Activated T-helper 2 cell treated with anti-CD3 and anti-CD28 coated beads, Interferon-gamma antibody, Interleukin-2, Interleukin-4, amounts not matched to agents 10 μg/mL and 5 μg/mL and 100 μg/mL, durations not matched to agents 14 hours and 24 hours and 36 hours (primary cell): Measurements from ENCODE around the gene RARB. TPM values are rescaled to one million over a fixed set of nuclear protein-coding genes. Genes with fewer than 3 reads are reported as not detected.

ENCODE experiments used
- DNase-seq: peaks from one replicate; pipeline ENCODE4 v3.0.0; 2021; ENCODE audit warnings: low spot score
- H3K27ac Mint-ChIP-seq: one replicate; pipeline ENCODE4 v1.8.0; 2021; ENCODE audit warnings: mixed read lengths
- H3K27me3 Mint-ChIP-seq: one replicate; pipeline ENCODE4 v1.8.0; 2021; ENCODE audit warnings: low read depth, mixed read lengths
- H3K36me3 Mint-ChIP-seq: one replicate; pipeline ENCODE4 v1.8.0; 2021; ENCODE audit warnings: low read depth, mixed read lengths
- H3K4me1 Mint-ChIP-seq: one replicate; pipeline ENCODE4 v1.8.0; 2021; ENCODE audit warnings: low read depth, mixed read lengths
- H3K4me3 Mint-ChIP-seq: one replicate; pipeline ENCODE4 v1.8.0; 2021; ENCODE audit warnings: low read depth, mild to moderate bottlenecking, moderate library complexity, mixed read lengths
- H3K9me3 Mint-ChIP-seq: one replicate; pipeline ENCODE4 v1.8.0; 2021; ENCODE audit warnings: mixed read lengths
- intact Hi-C: fragments of 100-400 bp; cut with micrococcal nuclease; formaldehyde crosslinking; loops from one replicate; pipeline ENCODE4 v1.15.1; 2023
- total RNA-seq: library from RNA; stranded (reverse); gene quantifications from 2 replicates; pipeline ENCODE4 v1.2.3, GENCODE V29; 2022

Gene RARB
- total RNA-seq, 1 donor from 2014 or later, result not detected

DNA sequence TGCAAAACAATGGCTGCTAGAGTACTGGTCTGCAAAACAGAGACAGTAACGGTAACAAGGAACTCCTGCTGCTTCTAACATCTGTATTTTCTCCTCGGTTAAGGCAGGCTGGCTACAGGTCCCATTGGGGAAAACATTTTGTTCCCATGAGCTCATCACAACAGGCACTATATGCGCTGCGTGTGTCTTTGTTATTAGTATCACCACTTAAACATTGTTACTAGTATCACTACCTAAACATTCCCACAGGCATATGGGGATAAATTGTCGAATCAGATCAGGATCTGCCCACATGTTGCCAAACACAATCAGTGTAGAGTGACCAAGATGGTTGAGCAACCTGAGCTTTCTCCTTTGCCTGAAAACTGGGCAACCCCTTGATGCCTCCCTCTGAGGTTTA lies 159.5 kb downstream of the RARB start:
- Mint-ChIP-seq H3K27me3 (no peaks in the 10 kb centered on the region), H3K4me1 (no peaks in the 10 kb centered on the region), H3K36me3 (no peaks in the 10 kb centered on the region), H3K4me3 (no peak overlapping the region), H3K9me3 (no peaks in the 10 kb centered on the region), H3K27ac (no peak overlapping the region)
- DNase-seq, result no peak
- intact Hi-C loops, result no loop called here

DNA sequence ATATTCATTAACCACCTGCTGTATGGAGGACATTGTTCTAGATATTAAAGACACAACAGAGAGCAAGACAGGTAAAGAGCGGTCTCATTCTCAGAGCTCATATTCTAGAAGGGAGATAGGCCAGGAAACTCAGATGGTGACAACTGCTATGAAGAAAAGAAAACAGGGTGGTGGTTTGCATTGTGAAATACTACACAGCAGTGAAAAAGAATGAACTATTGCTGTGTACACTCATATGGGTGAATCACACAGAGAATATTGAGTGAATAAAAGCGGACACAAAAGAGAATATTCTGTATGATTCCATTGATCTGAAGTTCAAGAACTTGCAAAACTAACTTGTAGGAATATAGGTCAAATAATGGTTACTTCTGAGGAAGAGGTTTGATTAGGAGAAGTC lies 159.9 kb downstream of the RARB start:
- Mint-ChIP-seq H3K4me1 (no peaks in the 10 kb centered on the region), H3K27me3 (no peaks in the 10 kb centered on the region), H3K4me3 (no peak overlapping the region), H3K9me3 (no peaks in the 10 kb centered on the region), H3K36me3 (no peaks in the 10 kb centered on the region), H3K27ac (no peak overlapping the region)
- no peak for DNase-seq
- intact Hi-C loops, result no loop called here

DNA sequence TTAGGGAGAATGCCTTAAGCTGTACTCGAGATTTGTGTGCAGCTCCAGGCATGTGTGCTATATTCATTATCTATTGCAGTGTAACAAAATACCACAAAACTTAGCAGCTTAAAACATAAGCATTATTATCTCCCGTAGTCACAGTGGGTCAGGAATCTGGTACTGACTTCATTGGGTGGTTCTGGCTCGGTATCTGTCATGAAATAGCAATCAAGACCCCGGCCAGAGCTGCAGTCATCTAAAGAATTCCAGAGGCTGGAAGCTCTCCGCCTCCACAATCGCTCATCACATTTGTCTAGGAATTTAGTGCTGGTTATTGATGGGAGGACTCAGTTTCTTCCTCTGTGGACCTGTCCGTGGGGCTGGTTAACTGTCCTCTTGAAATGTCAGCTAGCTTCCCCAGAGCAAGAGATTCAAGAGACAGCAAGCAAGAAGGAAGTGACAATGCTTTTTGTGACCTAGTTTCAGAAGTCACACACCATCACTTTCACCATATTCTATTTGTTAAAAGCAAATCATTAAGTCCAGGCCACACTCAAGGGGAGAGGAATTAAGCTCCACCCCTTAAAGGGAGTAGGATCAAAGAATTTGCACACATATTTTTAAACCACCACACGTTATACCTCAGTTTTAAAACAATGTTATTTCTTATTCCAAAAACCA lies 160.5 kb downstream of the RARB start:
- no peaks in the 10 kb centered on the region for H3K36me3 Mint-ChIP-seq
- no peak for DNase-seq
- H3K27me3 Mint-ChIP-seq, result no peaks in the 10 kb centered on the region
- H3K27ac Mint-ChIP-seq, result no peak overlapping the region
- no peaks in the 10 kb centered on the region for H3K9me3 Mint-ChIP-seq
- no peaks in the 10 kb centered on the region for H3K4me1 Mint-ChIP-seq
- H3K4me3 Mint-ChIP-seq, result no peak overlapping the region
- intact Hi-C loops, result no loop called here

DNA sequence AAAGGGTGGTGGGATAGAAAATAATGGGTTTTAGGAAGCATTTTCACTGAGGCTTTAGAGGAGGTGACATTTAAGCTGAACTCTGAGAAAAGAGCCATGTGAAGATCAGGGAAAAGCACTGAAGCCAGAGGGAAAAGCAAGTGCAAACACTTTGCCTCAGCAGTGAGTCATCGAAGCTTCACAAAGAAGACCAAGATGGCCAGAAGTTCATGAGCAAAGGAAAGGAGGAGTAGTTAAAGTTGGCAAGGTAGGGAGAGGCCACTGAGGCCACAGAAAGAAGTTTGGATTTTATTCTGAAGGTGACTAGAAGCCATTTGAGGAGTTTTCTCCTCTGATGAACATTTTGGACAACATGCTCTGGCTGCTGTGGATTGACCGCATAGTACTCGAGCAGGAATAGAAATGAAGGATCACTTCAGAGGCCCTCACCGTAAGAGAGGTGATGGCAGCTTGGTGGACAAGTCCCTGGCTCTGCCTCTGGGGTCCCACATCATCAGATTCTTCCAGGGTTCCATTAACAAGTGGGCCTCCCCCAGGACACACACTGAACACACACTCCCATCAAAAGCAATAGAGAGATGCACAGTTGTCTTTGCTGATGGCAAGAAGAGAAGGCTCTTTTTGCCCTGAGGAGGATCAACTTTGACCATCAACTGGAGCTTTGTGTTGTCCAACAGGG lies 161.2 kb downstream of the RARB start:
- Mint-ChIP-seq H3K27me3 (no peaks in the 10 kb centered on the region), H3K9me3 (no peaks in the 10 kb centered on the region), H3K27ac (no peak overlapping the region), H3K36me3 (no peaks in the 10 kb centered on the region), H3K4me1 (no peaks in the 10 kb centered on the region), H3K4me3 (no peak overlapping the region)
- intact Hi-C loops, result no loop called here
- DNase-seq, result no peak

DNA sequence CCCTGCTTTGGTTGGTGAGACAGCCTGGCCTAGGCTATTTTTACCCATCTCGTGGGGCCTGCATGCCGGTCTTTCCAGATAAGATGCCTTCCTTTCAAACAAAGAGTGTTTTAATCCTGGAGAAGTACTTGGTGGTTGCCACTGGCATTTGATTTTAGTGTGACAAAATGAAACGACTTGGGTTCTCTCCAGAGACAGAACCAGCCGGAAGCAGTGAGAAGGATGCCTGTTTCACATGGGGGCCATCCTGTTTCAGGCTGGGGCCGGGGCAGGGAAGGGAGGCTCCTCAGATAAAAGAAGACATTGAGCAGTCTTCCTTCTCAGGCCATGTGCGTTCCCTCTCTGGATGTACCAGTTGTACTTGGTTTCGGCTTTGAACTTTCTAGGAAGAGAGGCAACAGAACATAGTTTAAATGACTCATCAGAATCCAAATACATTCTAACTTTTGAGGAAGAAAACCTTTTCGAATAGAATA lies 161.8 kb downstream of the RARB start:
- Mint-ChIP-seq H3K36me3 (no peaks in the 10 kb centered on the region), H3K9me3 (no peaks in the 10 kb centered on the region), H3K27me3 (no peaks in the 10 kb centered on the region), H3K4me1 (no peaks in the 10 kb centered on the region), H3K27ac (no peak overlapping the region), H3K4me3 (no peak overlapping the region)
- intact Hi-C loops, result loop anchor here (10.0 kb wide), 1 partner anchor 815 kb away; no protein-coding TSS in a partner anchor
- no peak for DNase-seq

DNA sequence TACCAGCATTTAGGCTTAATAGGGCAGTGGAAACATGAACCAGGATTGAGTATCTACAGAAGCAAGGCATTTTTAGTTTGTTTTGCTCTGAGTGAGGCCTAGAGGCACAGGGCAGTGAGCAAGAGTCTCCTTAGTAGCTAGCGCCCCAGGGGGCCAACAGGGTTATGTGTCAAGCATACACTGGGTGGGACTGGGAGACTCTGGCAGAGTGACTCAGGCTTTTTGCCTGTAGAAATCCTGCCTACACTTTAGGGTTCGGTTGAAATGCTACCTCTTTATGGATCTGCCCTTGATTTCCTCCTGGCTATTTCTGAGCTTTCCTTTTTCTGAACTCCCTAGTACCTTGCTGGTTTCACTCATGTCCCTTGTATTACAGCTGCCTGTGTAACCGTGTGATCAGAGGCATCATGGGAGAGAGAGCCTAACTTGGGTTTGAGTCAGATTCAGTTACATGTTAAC lies 164.5 kb downstream of the RARB start:
- H3K27me3 Mint-ChIP-seq, result no peaks in the 10 kb centered on the region
- no peak overlapping the region for H3K27ac Mint-ChIP-seq
- DNase-seq, result no peak
- no peaks in the 10 kb centered on the region for H3K4me1 Mint-ChIP-seq
- H3K4me3 Mint-ChIP-seq, result no peak overlapping the region
- peaks cover 11% of the 10 kb centered on the region for H3K36me3 Mint-ChIP-seq
- intact Hi-C loops, result loop anchor here (10.0 kb wide), 1 partner anchor 818 kb away; no protein-coding TSS in a partner anchor
- no peaks in the 10 kb centered on the region for H3K9me3 Mint-ChIP-seq

DNA sequence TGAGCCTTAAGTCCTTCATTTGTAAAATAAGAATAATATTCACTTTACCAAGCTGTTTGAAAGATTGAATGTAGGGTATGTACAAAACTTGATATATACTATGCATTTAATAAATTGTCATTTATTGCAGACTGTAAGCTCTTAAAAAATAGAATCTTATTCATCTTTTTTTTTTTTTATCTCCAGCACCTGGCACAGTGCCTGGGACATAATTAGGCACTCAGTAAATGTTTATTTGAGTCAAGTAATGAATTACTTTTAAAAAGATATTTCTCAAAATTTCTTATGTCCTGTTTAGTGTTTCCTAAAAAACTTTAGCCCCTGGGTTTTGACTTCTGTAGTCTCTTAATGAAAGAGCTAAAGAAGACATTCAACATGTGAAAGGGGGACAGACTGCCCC lies 164.9 kb downstream of the RARB start:
- no peak for DNase-seq
- intact Hi-C loops, result loop anchor here (10.0 kb wide), 1 partner anchor 818 kb away; no protein-coding TSS in a partner anchor
- no peaks in the 10 kb centered on the region for H3K4me1 Mint-ChIP-seq
- peaks cover 15% of the 10 kb centered on the region for H3K36me3 Mint-ChIP-seq
- H3K4me3 Mint-ChIP-seq, result no peak overlapping the region
- H3K9me3 Mint-ChIP-seq, result no peaks in the 10 kb centered on the region
- no peaks in the 10 kb centered on the region for H3K27me3 Mint-ChIP-seq
- H3K27ac Mint-ChIP-seq, result no peak overlapping the region

DNA sequence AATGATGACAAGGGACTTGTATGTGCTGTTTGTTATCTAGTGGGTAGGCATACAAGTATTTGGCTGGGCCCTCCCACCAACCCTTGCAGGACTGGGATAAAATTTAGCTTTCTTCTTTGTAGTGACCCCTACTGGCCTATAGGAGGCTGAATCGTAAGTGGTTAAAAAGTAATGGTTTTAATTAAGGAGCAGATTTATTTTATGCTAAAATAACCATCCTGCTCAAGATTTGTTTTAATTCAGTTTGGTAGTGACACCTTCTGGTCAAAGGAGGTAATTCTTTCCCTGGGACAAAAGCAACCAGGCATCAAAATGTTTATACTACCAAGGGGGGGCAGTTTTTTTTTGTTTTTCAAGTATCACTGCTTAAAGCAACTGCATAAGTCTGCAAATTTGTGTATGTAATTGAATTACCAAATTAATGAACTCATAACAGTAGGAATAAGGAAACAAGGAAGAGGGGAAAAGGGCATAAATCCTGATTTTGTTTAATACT lies 166.0 kb downstream of the RARB start:
- Mint-ChIP-seq H3K9me3 (no peaks in the 10 kb centered on the region), H3K36me3 (peaks cover 24% of the 10 kb centered on the region), H3K4me1 (no peaks in the 10 kb centered on the region), H3K27me3 (no peaks in the 10 kb centered on the region), H3K4me3 (no peak overlapping the region), H3K27ac (no peak overlapping the region)
- no peak for DNase-seq
- intact Hi-C loops, result loop anchor here (10.0 kb wide), 1 partner anchor 819 kb away; no protein-coding TSS in a partner anchor

DNA sequence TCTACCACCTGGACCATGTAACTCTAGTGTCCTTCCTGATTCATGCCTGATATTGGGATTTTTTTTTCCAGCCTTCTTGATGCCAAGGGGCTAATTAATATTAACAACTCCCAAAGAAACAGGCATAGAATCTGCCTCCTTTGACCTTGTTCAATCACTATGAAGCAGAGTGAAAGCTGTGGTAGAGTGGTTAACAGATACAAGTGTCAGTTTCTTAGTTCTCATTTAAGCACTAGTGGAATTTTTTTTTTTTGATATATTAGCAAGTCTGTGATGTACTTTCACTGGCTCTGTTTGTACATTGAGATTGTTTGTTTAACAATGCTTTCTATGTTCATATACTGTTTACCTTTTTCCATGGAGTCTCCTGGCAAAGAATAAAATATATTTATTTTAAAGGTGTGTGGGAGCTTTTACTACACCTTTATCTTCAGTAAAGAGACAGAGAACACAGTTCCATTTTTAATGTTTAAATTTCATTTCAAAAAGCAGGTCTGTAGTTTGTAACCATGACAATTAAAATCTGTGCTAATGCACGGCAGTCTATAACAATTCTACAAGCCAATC lies 169.6 kb downstream of the RARB start:
- H3K4me3 Mint-ChIP-seq, result no peak overlapping the region
- intact Hi-C loops, result loop anchor here (10.0 kb wide), 1 partner anchor 823 kb away; no protein-coding TSS in a partner anchor
- no peaks in the 10 kb centered on the region for H3K9me3 Mint-ChIP-seq
- H3K27ac Mint-ChIP-seq, result no peak overlapping the region
- DNase-seq, result no peak
- H3K36me3 Mint-ChIP-seq, result peaks cover 47% of the 10 kb centered on the region
- no peaks in the 10 kb centered on the region for H3K27me3 Mint-ChIP-seq
- H3K4me1 Mint-ChIP-seq, result no peaks in the 10 kb centered on the region

DNA sequence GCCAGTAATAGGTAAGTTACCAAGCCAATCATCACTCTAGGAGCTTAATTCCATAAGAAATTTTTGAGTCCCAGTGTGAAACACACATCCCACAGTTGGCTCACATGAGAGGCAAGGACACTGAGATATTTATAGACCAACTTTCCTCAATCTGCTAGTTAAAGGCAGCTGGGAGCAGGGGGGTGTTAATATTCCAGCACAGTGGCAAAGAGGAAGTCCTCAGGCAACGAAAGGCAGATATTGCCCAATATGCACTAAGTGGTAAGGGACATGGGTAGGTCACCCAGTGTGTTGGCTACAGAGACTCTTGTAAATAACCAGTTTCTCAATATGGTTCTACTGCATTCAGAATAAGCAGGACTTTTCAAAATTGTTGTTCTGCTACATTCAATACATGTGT lies 175.6 kb downstream of the RARB start:
- Mint-ChIP-seq H3K27me3 (no peaks in the 10 kb centered on the region), H3K4me1 (peaks cover 7% of the 10 kb centered on the region), H3K36me3 (peaks cover 66% of the 10 kb centered on the region), H3K4me3 (no peak overlapping the region), H3K27ac (no peak overlapping the region), H3K9me3 (no peaks in the 10 kb centered on the region)
- intact Hi-C loops, result no loop called here
- DNase-seq, result no peak

DNA sequence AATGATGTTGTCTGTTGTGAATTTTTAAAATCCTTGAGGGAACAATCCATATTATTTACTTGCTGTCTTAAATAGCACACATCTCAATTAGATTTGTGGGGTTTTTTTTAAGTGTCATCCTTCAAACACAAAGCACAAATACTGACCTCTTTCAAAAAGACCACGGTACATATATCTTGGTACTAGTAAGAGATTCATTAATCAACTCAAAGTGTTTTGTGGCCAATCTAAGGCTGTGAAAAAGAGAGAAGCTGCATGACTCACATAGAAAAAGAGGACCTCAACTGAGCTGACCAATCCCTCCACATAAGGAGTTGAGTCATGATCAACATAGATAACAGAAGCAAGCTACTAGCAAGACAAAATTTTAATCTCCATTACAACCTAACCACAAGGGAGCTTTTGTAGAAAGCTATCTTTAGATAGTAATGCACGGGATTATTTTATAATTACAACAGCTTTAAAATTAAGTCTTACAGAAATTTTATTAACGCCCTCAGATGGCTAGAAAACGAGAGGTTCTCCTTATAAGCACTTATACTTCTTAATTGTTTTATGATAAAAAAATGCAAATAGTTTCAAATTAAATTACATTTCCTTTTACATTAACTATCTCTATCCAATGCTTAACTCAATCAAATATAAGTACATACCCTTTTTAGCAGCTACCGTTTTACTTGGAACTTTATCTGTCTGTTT lies 176.2 kb downstream of the RARB start:
- Mint-ChIP-seq H3K27ac (no peak overlapping the region), H3K36me3 (peaks cover 62% of the 10 kb centered on the region)
- intact Hi-C loops, result no loop called here

DNA sequence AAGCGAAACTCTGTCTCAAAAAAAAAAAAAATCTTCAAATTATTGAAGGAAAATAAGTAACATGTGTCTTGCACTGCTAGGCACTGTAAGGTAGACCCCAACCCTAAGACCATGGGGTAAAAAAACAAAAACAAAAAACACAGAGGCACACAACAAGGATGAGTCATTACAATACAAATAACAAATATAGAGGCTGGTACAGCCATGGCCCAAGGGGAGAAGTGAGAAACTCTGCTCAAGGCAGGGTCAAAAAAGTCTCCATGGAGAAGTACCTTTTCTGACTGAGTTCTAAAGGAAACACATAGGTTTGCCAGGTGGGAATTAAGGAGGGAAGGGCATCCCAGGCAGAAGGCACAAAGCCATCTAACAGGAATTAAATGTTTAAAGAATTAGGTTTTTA lies 182.1 kb downstream of the RARB start:
- Mint-ChIP-seq H3K4me3 (no peak overlapping the region), H3K36me3 (peaks cover 64% of the 10 kb centered on the region), H3K27me3 (no peaks in the 10 kb centered on the region), H3K9me3 (no peaks in the 10 kb centered on the region), H3K27ac (peak overlapping the region; percentile 59), H3K4me1 (peaks cover 5% of the 10 kb centered on the region)
- DNase-seq, result no peak
- intact Hi-C loops, result no loop called here

More for the DNA sequence above, 176.2 kb downstream of the RARB start:
- Mint-ChIP-seq H3K27me3 (no peaks in the 10 kb centered on the region), H3K9me3 (no peaks in the 10 kb centered on the region), H3K4me1 (peaks cover 7% of the 10 kb centered on the region), H3K4me3 (no peak overlapping the region)
- no peak for DNase-seq
